ENCODE results near the gene MATN1. TPM values are rescaled to one million over a fixed set of nuclear protein-coding genes. Genes with fewer than 3 reads are reported as not detected.

The MATN1 gene
- polyA plus RNA-seq, 1 donor (not counting 4 experiments of a cell fraction or from before 2014, with no cell fraction given), result 0.05 TPM

GRCh38 chr1:30751830-30752650 is 28.7 kb upstream of the MATN1 start:
- no peaks in the 10 kb centered on the region for H3K9me1 ChIP-seq (ENCODE audit: control insufficient read depth, extremely low read depth, insufficient read depth, low read length)
- DNase-seq (ENCODE audit: low read depth, low spot score) (no peak), FAIRE-seq (no peak)
- no peak overlapping the region for H2AFZ ChIP-seq (ENCODE audit: control insufficient read depth, low read length)
- no peak overlapping the region for H3K9ac ChIP-seq (ENCODE audit: control insufficient read depth, extremely low read depth, insufficient read depth, low read length)
- H3K79me2 ChIP-seq (ENCODE audit: control insufficient read depth, insufficient read depth, low read length), result no peaks in the 10 kb centered on the region
- peaks cover 28% of the 10 kb centered on the region for H3K4me1 ChIP-seq (ENCODE audit: control insufficient read depth, extremely low read depth, insufficient read depth, low read length)
- no peak overlapping the region for H3K4me2 ChIP-seq (ENCODE audit: control insufficient read depth, extremely low read depth, insufficient read depth, low read depth, low read length)
- no peaks in the 10 kb centered on the region for H3K36me3 ChIP-seq (ENCODE audit: control insufficient read depth in 2 of 2, extremely low read depth in 1 of 2, insufficient read depth in 2 of 2, low read length in 2 of 2)
- dilution Hi-C loops (cut with MboI; ENCODE audit: extremely low pct_ligation_motif_present, low sequenced_read_pairs), result no loop called here
- H3K4me3 ChIP-seq (ENCODE audit: control insufficient read depth in 2 of 3, extremely low read depth in 1 of 3, insufficient read depth in 2 of 3, low read depth in 1 of 3, low read length in 3 of 3), result no peak overlapping the region
- H4K20me1 ChIP-seq (ENCODE audit: control insufficient read depth, extremely low read depth, insufficient read depth, low read length), result no peaks in the 10 kb centered on the region
- TF ChIP-seq CTCF (optimal IDR thresholded peaks at IDR 0.05 in 1 of 3, IDR thresholded peaks at IDR 0.05 in 1 of 3, conservative IDR thresholded peaks at IDR 0.05 in 1 of 3; ENCODE audit: extremely low read depth in 1 of 3, insufficient read depth in 2 of 3, low read length in 3 of 3) (peak in 1 of 3 experiments; percentile 6), EZH2 (IDR thresholded peaks at IDR 0.05; ENCODE audit: low read length) (no peak)
- H3K9me3 ChIP-seq (ENCODE audit: control insufficient read depth, low read depth, low read length), result no peaks in the 10 kb centered on the region
- H3K27me3 ChIP-seq (ENCODE audit: control insufficient read depth, extremely low read depth, insufficient read depth, low read length), result peaks cover 2% of the 10 kb centered on the region
- H3K27ac ChIP-seq (ENCODE audit: control insufficient read depth, insufficient read depth, low read length), result no peak overlapping the region

GRCh38 chr1:30750731-30751291 is 27.4 kb upstream of the MATN1 start:
- Histone ChIP-seq H2AFZ (ENCODE audit: control insufficient read depth, low read length) (no peak overlapping the region), H3K79me2 (ENCODE audit: control insufficient read depth, insufficient read depth, low read length) (no peaks in the 10 kb centered on the region), H3K9ac (ENCODE audit: control insufficient read depth, extremely low read depth, insufficient read depth, low read length) (no peak overlapping the region), H3K27ac (ENCODE audit: control insufficient read depth, insufficient read depth, low read length) (no peak overlapping the region), H3K4me2 (ENCODE audit: control insufficient read depth, extremely low read depth, insufficient read depth, low read depth, low read length) (no peak overlapping the region), H3K27me3 (ENCODE audit: control insufficient read depth, extremely low read depth, insufficient read depth, low read length) (peaks cover 2% of the 10 kb centered on the region), H3K9me1 (ENCODE audit: control insufficient read depth, extremely low read depth, insufficient read depth, low read length) (no peaks in the 10 kb centered on the region), H3K4me3 (ENCODE audit: control insufficient read depth in 2 of 3, extremely low read depth in 1 of 3, insufficient read depth in 2 of 3, low read depth in 1 of 3, low read length in 3 of 3) (no peak overlapping the region), H3K4me1 (ENCODE audit: control insufficient read depth, extremely low read depth, insufficient read depth, low read length) (peaks cover 15% of the 10 kb centered on the region), H3K9me3 (ENCODE audit: control insufficient read depth, low read depth, low read length) (no peaks in the 10 kb centered on the region), H4K20me1 (ENCODE audit: control insufficient read depth, extremely low read depth, insufficient read depth, low read length) (no peaks in the 10 kb centered on the region), H3K36me3 (ENCODE audit: control insufficient read depth in 2 of 2, extremely low read depth in 1 of 2, insufficient read depth in 2 of 2, low read length in 2 of 2) (no peaks in the 10 kb centered on the region)
- FAIRE-seq, result no peak
- dilution Hi-C loops (cut with MboI; ENCODE audit: extremely low pct_ligation_motif_present, low sequenced_read_pairs), result no loop called here
- TF ChIP-seq EZH2 (IDR thresholded peaks at IDR 0.05; ENCODE audit: low read length) (no peak), CTCF (optimal IDR thresholded peaks at IDR 0.05 in 1 of 3, IDR thresholded peaks at IDR 0.05 in 1 of 3, conservative IDR thresholded peaks at IDR 0.05 in 1 of 3; ENCODE audit: extremely low read depth in 1 of 3, insufficient read depth in 2 of 3, low read length in 3 of 3) (no peak)
- DNase-seq (ENCODE audit: low read depth, low spot score), result no peak

Measured in keratinocyte (primary cell).